ENCODE data around the gene PPP5C. TPM values are rescaled to one million over a fixed set of nuclear protein-coding genes. Genes with fewer than 3 reads are reported as not detected.

The PPP5C gene
- total and polyA plus RNA-seq, 9 of the 15 experiments (the other 6 are each of a cell fraction or from before 2014, with no cell fraction given), result 1.9 to 166 (median 108) TPM

- TF ChIP-seq ZNF280A (IDR thresholded peaks at IDR 0.05; ENCODE audit: low read depth, partially characterized antibody), result no peak
- no peak for TF ChIP-seq ZNF316 (IDR thresholded peaks at IDR 0.05)
- TF ChIP-seq HCFC1 (IDR thresholded peaks at IDR 0.05; ENCODE audit: low read depth, low read length), result no peak
- TF ChIP-seq JUND (IDR thresholded peaks at IDR 0.05; ENCODE audit: borderline replicate concordance, low read depth, low read length), result no peak
- no peak for TF ChIP-seq JUND (tag; IDR thresholded peaks at IDR 0.05; ENCODE audit: borderline replicate concordance, low read depth, low read length)
- no peak for TF ChIP-seq THAP12 (CRISPR knock-in tag; IDR thresholded peaks at IDR 0.05)
- no peak for TF ChIP-seq ZNF3 (CRISPR knock-in tag; IDR thresholded peaks at IDR 0.05)
Observed at GRCh38 chr19:46356149-46357055, 9.5 kb downstream of the PPP5C start (continued).
